HG03565 (cell line): ENCODE data around the gene GRM7.

Experiments
- ATAC-seq: cut with Tn5 transposase; IDR thresholded peaks from one replicate; pipeline ENCODE4 v1.9.1; 2021; ENCODE audit warnings: mild to moderate bottlenecking, moderate library complexity; ENCODE audit not compliant: unreplicated experiment

GRM7 gene

GRCh38 chr3:7112523-7113056, 251.7 kb downstream of the GRM7 start:
- no peak for ATAC-seq

DNA sequence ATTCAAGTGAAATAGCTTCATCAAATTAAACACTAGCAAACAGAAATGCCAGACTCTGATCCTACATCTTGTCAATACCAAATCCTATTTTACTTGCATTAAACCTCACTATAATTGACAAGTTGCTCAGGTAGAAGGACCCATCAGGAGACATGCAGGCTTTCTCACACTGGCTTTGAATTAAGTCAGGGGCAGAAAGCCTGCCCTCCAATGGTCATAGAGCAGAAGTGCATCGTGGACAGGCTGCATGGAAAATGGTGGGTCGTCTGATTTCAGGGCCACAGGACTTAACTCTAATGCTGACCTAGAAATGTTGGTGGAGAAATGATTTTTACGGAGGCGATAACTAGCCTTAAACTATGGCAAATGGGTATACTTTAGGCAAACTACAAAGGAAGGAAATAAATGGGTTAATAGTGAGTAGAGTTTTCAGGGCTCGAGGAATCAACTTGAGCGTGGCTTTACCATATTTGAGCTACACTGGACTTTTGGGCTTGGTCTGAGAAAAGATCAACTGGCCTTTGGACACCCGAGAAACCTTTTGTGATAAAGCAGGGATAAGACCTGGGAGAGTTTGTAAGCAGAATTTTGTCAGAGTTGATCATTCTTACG, 283.9 kb downstream of the GRM7 start:
- peak; percentile 87 for ATAC-seq

- ATAC-seq, result no peak
These were observed 285.6 kb downstream of the GRM7 start for GRCh38 chr3:7146529-7146928.

DNA sequence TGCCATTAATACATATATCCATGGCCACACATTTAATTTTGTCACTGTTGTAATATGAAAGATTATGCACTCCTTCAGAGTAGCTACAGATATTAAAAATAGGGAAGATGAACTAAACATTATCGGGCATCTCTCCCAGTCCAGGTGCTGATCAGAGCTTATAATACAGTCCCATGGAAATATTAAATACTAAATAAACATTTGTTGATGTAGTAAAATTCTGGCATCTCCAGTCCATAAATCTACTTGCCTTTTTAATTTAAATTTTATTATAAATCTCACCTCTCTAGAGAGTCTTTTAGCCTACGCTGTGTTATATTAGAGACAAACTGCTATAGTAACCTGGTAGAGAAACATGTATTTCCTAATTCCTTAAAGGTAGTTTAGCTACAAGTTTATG, 297.6 kb downstream of the GRM7 start:
- no peak for ATAC-seq

GRCh38 chr3:7160689-7161088, 299.8 kb downstream of the GRM7 start:
- ATAC-seq, result no peak

DNA sequence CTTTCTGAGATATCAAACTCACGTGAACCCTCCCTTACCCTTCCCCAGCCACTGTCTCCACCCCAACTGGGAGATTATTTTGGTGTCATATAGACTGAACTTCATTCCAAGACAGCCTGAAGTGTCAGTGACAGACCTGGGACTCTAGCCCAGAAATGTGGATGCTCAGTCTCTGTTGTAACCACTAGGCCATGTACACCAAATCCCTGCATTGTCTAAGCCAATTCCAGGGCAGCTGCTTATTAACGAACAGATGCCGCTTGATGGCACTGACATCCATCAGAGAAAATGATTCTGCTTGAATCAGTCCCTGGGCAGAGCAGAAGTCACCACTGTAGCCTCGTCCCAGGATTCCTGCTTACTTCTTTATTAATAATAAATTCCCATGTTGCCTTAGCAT, 305.5 kb downstream of the GRM7 start:
- no peak for ATAC-seq

- ATAC-seq, result no peak
These were observed 310.6 kb downstream of the GRM7 start for GRCh38 chr3:7171493-7171892.

GRCh38 chr3:7172996-7173395, 312.1 kb downstream of the GRM7 start:
- ATAC-seq, result no peak

DNA sequence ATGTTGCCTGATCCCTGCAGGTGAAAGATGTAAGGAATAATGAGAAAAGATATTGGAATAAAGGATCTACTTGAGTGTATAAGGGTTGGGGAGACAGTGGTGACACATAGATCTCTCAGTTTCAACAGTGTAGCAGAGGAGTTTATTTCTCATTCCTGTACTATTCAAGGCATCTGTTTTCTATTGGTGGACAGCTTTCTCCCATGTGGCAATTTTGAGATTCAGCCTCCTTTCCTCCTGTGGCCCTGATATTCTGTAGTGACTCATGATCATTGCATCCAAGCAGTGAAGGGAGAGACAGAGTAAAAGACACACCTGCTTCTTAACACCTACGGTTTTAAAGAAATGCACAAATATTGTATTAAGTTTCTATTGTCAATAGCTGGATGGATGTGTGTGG, 327.6 kb downstream of the GRM7 start:
- no peak for ATAC-seq

DNA sequence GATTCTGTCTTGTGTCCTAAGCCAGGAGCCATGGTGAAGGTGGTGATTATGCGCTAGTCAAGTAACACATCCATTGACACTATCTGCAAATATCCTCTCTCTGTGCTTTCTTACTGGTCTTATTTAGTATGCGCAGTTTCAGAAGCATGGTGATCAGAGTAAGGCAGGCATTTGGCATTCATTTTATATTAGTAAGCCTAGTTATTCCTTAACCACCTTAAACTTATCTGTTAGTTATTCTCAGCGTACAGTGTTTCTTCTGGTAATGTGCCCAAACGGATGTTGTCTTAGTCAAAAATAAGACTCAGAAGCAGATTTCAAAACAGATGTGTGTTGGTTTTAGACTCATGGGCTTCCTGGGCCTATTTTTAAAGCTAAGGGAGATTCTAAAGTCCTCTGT, 329.2 kb downstream of the GRM7 start:
- no peak for ATAC-seq

- ATAC-seq, result no peak
These were observed 332.4 kb downstream of the GRM7 start for GRCh38 chr3:7193269-7193668.

DNA sequence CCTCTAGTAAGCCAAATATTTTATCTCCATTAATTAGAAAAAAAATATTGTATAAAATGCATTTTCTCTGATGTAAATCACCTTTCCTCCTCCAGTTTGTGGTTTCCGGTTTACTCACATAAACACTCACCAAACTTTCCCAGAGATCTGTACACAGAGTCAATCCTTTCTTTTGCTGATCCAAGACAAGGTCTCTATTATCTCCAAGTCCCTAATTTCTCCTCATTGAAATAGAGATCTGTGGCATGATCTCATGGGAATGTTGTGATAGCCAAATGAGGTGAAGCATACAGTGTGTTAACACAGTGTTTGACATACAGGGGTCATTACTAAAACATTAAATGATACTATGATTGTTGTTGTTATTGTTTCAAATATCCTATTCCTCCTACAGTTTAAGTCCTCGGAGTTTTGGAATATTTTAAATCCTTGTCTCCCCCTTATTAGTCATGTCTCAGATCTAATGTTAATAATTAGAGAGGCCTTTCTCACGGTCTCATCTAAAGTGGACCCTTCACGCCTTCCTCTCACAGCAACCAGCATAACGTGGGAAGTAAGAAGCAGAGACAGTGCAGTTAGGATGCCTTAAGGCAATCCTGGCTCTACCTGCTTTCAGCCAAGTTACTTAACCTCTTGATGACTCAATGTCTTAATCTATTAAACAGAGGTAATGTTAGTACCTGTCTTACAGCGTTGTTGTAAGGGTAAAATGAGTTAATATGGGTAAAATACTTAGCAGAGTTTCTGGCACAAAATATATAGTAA, 333.3 kb downstream of the GRM7 start:
- ATAC-seq, result no peak

DNA sequence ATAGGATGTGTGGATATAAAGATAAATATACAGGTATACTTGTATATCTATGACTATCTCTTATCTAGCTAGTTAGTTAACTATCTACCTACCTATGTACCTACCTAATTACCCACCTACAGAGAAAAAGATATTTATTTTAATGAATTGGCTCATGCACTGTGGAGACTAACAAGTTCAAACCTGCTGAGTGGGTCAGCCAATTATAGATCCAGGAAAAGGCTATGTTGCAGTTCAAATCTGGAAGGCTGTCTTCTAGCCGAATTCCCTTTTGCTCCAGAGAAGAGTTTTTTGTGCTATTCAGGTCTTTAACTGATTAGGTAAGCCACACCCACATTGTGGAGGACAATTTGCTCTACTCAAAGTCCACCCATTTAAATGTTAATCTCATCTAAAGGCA, 335.0 kb downstream of the GRM7 start:
- no peak for ATAC-seq

DNA sequence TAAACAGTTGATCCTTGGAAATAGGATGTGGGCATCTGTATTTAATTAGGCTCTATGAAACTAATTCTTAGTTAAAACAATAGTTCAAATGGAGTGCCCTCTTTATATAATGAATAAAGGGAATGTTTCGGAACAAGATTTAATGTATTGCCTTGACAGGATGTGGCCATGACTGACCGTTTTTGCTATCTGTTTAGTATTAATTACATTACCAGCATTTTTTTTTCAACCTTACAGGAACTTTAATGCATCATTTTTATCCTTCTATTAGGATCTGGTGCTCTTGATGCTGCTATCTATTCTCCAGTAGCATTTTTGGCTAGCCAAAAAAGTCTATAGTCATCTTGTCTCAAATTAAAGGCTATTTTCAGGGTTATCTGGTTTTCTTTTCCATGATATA, 340.9 kb downstream of the GRM7 start:
- no peak for ATAC-seq

DNA sequence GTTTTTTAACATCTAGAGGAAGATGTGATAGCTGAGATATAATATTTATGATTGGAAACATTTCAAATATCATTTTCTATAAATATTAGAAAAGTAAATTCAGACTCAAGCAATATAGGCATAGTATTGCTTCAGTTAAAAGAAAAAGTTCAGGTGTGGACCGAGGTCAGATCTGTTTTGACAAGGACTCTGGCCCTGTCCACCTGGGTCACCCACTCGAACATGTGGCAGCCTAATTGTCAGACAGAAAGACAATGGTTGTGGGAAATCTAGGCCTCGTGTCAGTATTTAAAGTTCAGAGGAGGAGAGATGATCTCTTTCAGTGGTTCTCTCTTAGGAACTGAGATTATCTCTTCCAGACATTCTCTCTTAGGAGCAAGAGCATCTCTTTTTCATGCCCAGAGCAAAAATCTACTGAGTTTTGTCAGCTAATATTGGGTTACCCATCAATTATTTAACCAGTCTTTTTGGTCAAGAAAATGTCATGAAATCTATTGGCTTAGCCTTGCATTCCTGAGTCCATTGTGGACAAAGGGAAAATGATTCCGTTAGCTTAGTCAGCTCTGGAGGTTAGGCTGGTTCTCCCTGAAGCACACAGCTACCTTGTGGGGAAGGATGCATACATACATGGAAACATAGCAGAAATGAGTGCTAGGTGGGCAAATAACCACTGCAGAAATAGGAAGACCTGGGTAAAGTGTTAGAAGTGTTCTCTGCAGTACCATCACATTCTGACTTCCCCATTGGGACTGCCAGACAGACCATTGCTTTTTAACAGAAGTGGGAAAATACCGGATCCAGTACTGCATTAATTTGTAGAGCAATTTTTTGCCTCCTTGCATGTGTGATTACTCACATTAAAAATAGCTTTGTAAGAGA, 343.3 kb downstream of the GRM7 start:
- ATAC-seq, result no peak

DNA sequence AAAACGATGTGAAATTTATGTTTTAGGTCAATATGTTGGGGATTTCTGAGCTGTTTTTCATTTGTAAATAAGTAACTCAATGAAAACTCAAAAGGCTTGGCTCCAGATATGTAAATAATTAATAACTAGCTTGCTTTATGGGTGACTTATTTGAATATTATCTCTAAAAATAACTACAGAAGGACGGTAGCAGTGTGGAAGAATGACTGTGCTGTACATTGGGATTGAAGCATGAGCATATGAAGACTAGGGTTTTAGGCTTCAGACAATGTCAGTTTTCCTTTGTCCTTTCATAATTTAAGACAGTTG, 343.9 kb downstream of the GRM7 start:
- no peak for ATAC-seq

GRCh38 chr3:7205535-7205934, 344.6 kb downstream of the GRM7 start:
- ATAC-seq, result peak; percentile 33

GRCh38 chr3:7205962-7206361, 345.0 kb downstream of the GRM7 start:
- ATAC-seq, result peak; percentile 48

DNA sequence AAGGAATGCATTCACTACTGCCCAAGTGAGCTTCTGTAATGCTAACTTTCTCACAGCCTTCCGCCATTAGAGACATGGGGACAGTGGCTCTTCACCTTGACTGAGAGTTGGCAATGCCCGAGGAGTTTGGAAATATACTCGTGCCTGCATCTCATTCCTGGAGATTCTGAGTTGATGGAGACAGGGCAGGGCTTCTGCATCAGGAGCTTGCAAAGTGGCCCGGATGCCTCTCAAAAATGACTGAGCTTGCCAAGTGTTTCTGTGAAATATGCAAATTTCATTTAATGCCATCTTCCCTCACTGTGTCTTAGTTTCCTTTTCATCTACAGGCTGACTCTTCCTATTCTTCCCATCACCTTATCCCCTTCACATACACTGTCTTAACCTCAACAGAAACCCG, 346.2 kb downstream of the GRM7 start:
- no peak for ATAC-seq

- no peak for ATAC-seq
These were observed 347.0 kb downstream of the GRM7 start for GRCh38 chr3:7207928-7208327.

- ATAC-seq, result no peak
These were observed 348.2 kb downstream of the GRM7 start for GRCh38 chr3:7209098-7209497.

DNA sequence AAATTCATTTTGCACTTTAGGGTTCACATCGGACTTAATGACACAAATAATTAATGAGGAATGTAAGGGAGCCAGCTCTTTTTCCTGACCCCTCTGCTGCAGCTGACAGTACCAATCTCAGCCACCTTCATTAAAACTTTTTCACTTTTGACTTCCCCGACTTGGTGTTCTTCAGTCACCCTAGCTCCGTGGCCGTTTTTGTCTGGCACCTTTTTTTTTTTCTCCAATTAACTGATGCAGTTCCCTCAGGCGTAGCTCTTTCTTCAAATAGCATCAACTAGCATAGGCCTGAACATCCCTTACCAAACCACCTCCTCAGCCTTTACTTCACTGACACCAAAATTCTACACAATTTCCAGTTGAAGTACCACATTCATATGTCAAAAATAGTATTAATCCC, 350.8 kb downstream of the GRM7 start:
- ATAC-seq, result no peak
